GM19455 (cell line): ENCODE results near the gene INO80.

Experiments used
- ATAC-seq: cut with Tn5 transposase; IDR thresholded peaks from one replicate; pipeline ENCODE4 v1.9.1; 2021; ENCODE audit not compliant: unreplicated experiment

INO80 gene

DNA sequence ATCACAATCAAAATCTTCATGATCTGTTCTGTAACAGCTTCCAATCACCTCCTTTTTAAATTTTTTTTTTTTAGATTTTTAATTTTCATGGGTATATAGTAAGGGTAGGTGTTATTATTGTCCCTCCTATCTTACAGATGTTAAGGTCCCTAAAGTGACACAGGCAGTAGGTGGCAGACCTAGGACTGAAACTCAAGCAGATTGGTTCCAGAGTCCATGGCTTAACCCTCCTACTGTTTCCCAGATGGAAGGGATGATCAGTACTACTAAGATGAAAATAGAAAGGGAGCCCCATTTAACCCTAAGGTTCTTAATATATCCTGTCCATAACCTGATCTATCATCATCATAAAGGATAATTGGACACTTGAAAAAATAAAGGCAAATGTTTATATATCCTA, 105.7 kb downstream of the INO80 start:
- ATAC-seq, result no peak

- ATAC-seq, result no peak
Observed at GRCh38 chr15:41006479-41006878, 109.6 kb downstream of the INO80 start.

DNA sequence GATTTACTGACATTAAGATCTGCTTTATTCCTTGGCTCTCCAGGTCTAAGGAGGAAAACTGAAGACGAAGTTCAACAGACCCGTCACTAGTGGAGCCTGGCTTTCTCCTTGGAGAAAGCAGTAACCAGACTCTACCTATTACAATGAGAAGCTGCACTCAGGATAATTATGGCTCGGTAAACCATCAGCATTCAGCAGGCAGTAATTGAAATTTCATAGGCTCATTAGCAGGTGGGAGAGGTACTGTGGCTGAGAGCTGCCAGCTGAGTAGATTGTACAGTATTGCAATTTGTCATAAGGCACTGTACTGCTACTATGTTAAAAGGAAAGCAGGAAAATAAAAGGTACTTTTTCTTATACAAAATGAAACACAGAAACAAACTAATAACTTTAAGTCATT, 111.6 kb downstream of the INO80 start:
- ATAC-seq, result no peak

- ATAC-seq, result no peak
Observed at GRCh38 chr15:41001524-41002214, 114.4 kb downstream of the INO80 start.

DNA sequence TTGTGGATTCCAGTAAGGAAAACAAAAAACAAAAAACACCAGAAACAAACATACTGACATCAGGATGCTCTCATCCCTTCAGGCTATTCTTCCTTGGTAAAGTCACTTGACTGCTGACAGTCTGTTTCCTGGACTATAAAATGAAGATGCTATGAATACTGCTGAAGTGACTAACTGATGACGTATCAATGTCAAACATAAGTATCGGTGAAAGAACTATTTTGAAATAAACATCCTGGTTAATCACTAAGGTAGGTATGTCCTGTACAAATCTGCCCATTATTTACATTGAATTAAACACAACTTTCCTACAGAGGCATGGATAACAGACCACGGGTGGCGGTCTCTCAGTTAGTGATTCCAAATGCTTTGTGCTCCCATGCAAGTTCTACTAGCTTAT, 116.9 kb downstream of the INO80 start:
- ATAC-seq, result no peak

GRCh38 chr15:40995656-40996055, 120.4 kb downstream of the INO80 start:
- no peak for ATAC-seq

- no peak for ATAC-seq
Observed at GRCh38 chr15:40992825-40993224, 123.3 kb downstream of the INO80 start.

GRCh38 chr15:40992241-40992741, 123.8 kb downstream of the INO80 start:
- ATAC-seq, result no peak

DNA sequence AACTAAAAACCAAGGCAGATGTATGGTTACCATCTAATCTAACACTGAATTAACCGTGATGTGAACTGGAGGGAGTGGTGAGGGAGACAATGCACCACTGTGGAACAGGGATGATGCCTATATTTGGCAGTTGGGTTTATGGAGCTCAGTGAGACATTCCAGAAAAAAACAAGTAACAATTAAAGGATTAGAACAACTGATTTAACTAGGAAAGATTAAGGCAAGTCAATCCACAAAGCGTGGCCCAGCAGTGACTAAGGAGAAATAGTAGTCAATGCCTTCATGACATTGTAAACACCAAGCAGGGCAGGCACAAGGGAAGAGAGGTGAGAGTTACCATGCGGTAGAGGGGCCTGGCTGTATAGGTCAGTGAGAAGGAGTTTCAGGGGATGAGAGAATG, 124.7 kb downstream of the INO80 start:
- no peak for ATAC-seq

GRCh38 chr15:40990789-40991188, 125.3 kb downstream of the INO80 start:
- no peak for ATAC-seq

GRCh38 chr15:40990080-40990479, 126.0 kb downstream of the INO80 start:
- ATAC-seq, result no peak

GRCh38 chr15:40988156-40988555, 127.9 kb downstream of the INO80 start:
- no peak for ATAC-seq

GRCh38 chr15:40986820-40987219, 129.3 kb downstream of the INO80 start:
- ATAC-seq, result no peak

GRCh38 chr15:40985541-40986330, 130.3 kb downstream of the INO80 start:
- no peak for ATAC-seq

GRCh38 chr15:40984964-40985363, 131.1 kb downstream of the INO80 start:
- no peak for ATAC-seq

GRCh38 chr15:40984406-40984805, 131.7 kb downstream of the INO80 start:
- ATAC-seq, result no peak

DNA sequence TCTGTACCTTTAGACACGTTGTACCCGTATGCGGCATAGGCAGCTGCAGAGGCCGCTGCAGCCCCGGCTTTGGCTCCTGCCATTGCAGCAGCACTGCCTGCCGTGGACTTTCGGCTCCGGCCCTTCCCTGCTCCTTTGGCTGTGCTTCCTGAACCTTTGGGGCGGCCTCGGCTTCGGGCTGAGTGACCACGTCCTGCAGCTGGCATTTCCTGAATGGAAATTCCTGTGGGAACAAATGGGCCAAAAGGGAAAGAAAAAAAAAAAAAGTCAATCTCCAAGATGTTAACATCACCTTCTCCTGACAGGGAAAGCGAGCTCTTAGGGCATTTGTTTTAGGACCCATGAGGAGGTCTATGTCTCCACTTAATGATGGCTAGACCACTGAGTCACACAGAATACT, 133.2 kb downstream of the INO80 start:
- no peak for ATAC-seq

- no peak for ATAC-seq
Observed at GRCh38 chr15:40981186-40981585, 134.9 kb downstream of the INO80 start.

DNA sequence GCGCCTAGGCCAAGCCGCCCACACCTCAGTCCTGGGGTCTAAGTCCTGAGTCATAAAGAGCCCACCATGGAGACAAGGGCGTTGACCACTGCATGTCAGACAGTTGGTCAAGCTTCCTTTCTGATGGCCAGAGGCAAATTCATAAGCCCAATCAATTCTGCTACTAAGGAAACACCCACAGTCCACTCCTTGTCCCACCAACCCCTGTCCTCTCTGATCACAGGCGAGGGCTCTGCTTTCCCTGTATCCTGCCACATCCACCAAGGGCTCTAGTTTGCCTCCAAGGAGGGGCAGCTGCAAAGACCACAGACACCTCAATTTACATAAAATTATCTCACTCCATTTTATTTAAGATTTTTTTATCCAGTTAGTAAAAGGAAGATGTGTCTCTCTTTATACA, 137.5 kb downstream of the INO80 start:
- no peak for ATAC-seq

GRCh38 chr15:40978141-40978540, 137.9 kb downstream of the INO80 start:
- no peak for ATAC-seq

DNA sequence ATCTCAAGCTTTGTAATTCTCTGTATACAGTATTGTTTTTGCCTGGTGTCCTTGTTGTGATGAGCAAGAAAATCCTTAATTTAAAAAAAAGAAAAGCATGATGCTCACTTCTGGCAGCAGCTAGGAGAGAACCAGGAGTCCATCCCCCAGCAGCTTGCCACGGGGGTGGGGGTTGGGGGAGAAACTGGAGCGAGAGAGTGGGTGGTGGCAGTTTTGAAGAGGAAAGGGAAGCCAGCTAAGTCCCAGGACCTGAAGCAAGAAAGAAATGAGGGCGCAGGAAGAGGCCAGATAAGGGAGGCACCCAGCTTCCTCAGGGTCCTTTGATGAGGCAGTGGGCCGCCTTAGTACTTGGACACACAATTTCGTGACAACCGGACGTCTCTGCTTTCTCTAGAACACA, 139.3 kb downstream of the INO80 start:
- ATAC-seq, result no peak

- no peak for ATAC-seq
Observed at GRCh38 chr15:40974879-40975278, 141.2 kb downstream of the INO80 start.
